GM18517 (cell line): ENCODE data around the gene ATP2C2.

Experiments
- ATAC-seq: cut with Tn5 transposase; IDR thresholded peaks from one replicate; pipeline ENCODE4 v1.9.1; 2021; ENCODE audit warnings: mild to moderate bottlenecking, moderate library complexity; ENCODE audit not compliant: unreplicated experiment

The ATP2C2 gene

GRCh38 chr16:84508502-84508901, 140.2 kb downstream of the ATP2C2 start:
- no peak for ATAC-seq

GRCh38 chr16:84509032-84509950, 141.0 kb downstream of the ATP2C2 start:
- ATAC-seq: no peak

GRCh38 chr16:84511180-84511800, 143.0 kb downstream of the ATP2C2 start:
- ATAC-seq: no peak

GRCh38 chr16:84511831-84512230, 143.5 kb downstream of the ATP2C2 start:
- ATAC-seq: no peak

GRCh38 chr16:84513123-84513522, 144.8 kb downstream of the ATP2C2 start:
- no peak for ATAC-seq

GRCh38 chr16:84513666-84514065, 145.3 kb downstream of the ATP2C2 start:
- no peak for ATAC-seq
